AG20443 (cell line): ENCODE results near the gene RPRD2.
"Not testable (repeated sequence)": the region's sequence is repeated elsewhere in the genome, so short reads cannot be mapped to it uniquely, and the experiment has no call there.

Experiments
- DNase-seq: peaks from one replicate; pipeline ENCODE4 v3.0.0; 2012; ENCODE audit warnings: low spot score, mixed read lengths

The RPRD2 gene

DNA sequence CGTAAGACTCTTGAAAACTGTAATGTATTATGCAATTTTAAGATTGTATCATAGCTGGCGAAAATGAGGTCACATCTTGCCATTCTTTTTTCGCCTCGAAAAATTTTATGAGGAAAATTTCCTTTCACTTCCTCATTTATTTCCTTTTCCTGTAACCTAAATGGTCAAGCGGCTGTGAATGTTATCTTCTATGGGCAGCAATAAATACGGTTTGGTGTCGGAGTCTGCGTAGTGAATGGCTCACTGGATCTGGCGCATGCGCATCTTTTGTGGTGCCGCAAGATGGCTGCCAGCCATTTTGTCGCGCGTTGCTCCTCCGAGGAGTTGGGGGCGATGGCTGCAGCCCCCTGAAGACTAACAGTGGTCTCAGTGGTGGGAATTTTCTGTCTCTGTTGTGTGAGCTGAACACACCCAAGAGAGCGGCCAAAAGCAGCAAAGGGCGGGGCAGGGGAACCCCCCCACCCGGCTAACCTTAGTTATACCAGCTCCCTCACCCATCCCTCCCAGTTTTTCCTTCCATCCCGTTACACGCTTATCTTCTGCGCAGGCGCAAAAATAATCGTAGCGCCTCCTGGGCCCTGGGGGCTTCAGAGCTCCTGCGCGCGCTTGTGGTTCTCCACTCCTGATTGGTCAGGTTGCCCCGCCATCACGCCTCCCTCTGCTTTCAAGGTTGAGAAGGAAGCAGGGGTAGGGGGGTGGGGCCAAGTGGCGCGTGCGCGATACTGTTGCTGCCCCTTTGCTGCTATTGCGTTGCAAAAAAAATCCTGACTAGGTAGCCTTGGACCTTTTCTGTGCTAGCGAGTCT lies at the start of gene RPRD2:
RPRD2 (plus strand) TSS at position 722 of the 805 bp plus-strand sequence. CDS start 568 bp downstream, outside the sequence.
- DNase-seq = peak; percentile 99

DNA sequence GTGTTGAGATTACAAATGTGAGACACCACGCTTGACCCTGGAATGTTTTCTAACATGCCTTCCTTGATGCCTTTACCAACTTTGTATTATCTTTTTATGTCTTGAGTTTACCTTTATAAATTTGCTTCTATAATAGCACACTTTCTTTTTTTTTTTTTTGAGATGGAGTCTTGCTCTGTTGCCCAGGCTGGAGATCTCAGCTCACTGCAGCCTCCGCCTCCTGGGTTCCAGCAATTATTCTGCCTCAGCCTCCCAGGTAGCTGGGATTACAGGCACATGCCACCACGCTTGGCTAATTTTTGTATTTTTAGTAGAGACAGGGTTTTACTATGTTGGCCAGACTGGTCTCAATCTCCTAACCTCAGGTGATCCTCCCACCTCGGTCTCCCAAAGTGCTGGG lies 49.3 kb upstream of the RPRD2 start:
- not testable (repeated sequence) for DNase-seq

DNA sequence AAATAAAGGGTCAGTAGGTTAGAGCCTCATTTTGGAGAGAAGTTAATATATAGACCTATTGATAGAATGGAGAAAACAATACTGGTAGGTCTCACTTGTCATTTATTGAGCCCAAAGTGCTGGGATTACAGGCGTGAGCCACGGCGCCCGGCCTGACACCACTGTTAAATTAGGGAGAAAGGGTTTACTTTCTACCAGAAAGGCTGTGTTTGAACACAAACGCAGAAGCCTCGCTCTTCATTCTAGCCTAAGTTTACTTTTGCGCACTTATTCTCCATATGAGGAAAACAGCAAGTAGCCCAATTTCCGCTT lies 43.3 kb upstream of the RPRD2 start:
- no peak for DNase-seq

DNA sequence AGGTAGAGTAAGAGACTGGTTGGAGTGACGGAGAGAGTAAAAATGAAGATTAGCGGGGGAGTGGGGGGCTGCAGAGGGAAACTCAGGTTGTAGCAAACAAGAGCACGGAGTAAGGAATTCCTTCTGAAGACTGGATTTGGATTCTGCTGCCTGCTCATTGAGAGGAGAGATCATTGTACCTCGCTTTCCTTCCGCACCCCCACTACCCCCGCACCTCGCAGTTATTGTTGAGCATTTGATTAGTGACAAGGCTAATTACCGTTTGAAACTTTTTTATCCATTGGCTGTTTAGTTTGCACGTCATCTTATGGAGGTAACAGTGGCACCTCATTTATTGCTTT lies 42.2 kb upstream of the RPRD2 start:
- DNase-seq = peak; percentile 13

DNA sequence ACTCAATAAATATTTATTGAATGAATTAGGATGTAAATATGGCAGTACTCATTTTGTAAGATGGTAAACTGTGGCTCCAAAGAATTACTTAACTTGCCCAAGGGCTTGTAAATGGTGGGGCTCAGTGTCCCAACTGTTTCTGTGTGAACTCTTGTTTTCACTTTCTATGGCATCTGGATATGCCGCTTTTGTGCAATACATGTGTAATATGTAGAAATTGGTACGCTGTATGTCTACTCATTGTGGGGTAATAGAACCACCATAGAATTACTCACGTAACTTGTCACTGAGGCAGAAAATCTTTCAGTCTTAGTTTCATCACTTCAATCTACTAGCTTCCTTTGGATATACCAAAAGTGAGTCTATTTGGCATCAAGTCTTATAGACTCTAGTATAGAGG lies 41.6 kb upstream of the RPRD2 start:
- no peak for DNase-seq

DNA sequence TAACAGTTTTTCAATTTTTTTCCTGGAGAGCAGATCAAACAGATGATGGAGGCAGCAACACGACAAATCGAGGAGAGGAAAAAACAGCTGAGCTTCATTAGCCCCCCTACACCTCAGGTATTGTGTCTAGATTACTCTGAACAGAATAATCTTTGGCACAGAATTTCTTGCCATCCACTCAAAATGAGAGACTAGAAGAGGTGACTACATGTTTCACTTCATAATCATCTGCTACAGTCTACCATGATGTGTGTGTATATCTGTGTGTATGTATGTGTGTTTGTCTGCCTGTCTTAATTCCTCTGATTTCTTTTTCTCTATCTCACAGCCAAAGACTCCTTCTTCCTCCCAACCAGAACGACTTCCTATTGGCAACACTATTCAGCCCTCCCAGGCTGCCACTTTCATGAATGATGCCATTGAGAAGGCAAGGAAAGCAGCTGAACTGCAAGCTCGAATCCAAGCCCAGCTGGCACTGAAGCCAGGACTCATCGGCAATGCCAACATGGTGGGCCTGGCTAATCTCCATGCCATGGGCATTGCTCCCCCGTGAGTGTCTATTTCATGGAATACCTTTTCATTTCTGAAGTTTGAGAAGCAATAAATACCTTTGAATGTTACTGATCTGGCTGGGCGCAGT lies 31.2 kb upstream of the RPRD2 start:
- no peak for DNase-seq

DNA sequence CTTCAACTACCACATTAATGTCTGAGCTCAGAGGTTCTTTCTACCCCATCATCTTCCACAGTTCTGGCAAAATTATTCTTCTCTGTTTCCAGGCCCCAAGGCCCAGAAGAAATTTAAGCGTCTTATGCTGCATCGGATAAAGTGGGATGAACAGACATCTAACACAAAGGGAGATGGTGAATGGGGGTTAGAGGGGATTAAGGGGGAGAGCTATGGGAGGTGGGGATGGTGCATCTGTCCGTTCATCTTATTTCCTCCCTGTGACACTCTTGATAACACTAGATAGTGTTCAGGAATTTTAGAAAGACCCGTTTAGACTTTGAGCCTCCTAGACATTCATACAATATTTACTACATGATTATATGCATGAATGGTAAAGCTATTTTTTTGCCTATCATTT lies 17.6 kb upstream of the RPRD2 start:
- no peak for DNase-seq

DNA sequence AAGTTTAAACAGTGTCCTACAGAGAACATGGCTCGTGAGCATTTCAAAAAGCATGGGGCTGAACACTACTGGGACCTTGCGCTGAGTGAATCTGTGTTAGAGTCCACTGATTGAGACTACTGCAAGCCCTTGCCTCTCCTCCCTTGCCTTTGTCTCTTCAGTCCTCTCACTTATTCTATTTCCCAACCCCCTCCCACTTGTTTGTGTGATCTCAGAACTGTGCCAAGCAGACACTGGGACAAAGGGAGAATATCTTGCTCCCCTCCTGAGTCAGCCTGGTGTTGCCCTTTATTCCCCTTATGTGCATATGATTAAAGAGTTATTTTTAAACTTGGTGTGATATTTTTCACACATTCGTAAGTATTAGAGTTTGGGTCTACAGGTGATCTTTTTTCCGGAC lies 11.1 kb upstream of the RPRD2 start:
- DNase-seq = no peak

DNA sequence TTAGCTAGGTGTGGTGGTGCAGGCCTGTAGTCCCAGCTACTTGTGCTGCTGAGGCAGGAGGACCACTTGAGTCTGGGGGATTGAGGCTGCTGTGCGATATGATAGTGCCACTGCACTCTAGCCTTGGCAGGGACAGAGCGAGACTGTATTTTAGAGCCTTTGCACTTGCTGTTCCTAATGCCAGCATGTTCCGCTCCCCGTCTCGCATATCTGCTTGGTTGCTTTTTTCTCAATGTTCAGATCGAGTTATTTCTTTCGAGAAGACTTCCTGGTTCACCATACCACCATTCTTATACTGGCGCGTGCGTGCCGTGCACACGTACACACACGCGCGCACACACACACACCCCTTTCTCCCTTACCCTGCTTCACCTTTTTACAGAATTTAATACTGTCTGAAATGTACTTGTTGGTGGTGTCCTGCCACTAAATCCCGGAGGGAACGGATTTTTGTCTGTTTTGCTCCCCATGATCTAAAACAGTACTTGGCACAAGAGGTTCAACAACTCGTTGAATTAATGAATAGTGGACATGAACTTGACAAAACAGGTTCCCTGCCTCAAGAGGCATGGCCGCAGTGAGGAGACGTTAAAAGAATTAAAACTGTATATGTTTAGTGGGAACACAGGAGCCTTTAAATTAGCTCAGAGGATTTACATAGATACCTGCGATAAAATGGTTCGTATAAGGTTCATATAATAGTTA lies 1.1 kb upstream of the RPRD2 start:
- DNase-seq = no peak

DNA sequence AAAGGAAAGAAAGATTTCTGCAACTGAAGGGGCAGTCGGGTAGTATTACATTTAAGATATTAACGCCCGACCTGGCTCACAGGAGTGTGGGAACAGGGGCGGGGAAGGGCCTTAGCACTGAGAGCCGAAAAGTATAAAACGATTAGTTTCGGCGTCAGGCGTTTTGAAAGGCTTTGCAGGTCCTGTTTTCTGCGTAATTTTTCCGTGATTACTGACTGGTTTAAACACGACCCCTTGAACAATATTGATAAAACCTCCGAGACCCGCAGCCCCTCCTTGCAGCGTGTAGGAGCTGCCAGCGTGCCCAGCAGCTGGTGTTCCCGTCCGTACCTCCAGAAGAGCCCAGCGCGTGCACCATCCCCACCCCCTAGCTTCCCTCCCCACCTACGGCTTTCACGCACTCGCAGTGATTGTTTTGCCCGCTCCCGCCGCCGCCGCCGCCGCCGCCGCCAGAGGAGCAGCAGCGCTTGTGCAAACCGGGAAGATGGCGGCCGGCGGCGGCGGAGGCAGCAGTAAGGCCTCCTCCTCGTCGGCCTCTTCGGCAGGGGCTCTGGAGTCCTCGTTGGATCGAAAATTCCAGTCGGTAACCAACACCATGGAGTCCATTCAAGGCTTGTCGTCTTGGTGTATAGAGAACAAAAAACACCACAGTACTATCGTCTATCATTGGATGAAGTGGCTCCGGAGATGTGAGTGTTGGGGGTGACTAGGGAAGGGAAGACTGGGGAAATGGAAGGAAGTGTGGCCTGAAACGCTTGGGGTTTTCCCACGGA lies 470 bp downstream of the RPRD2 start:
- DNase-seq = peak; percentile 83

DNA sequence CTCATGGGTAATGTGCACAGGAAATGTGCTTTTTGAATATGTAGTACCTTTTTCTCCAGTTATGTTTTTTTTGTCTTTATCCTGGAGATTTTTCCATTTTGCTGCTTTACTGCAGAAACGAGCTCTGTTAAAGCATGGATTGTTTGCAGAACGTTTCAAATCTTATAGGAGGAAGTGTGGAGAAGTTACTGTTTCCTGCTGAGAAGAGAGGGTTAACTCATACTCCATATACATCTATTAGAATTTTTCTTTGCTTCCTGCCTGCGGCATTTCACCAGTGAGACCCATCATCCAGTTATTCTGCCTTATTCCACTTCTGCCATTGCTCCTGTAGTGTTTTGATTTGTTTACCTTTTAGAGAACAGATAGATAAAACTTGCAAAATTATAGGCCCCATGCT lies 2.0 kb downstream of the RPRD2 start:
- no peak for DNase-seq

DNA sequence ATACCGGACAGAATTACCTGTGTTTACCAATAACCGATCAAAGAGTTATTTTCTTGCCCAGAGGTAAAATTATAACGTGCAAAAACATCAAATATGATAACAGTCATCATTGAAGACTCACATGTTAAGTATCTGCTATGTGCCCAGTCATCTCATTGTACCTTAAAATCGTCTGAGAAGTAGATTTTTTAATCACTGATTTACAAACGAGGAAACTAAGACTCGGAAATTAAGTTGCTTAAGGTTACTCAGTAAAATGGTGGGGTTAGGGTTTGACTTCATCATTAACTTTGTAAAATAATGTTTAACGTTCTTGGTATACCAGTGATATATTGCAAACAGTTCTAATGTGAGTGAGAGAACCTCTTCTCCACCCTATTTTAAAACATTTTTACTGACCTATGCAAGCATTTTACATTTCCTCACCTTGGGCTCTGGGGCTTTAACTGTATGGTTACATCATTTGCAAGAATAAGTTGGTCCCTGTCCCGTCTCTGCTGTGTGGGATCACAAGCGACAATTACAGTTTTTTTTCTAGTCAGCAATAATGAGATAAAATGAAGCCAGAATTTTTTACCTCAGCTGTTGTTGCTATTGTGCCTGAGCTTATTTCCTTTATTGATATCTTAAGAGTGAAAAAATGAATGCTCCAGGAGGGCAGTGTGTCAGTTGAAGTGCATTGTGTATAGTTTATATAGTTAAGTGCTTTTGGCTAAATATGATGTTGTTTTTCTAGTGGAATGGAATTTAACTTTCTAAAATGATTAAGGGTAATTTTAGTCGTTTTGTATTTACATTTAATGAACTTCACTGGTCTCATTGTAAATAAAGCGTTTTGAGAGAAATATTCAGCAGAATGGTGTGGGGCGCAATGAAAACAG lies 2.7 kb downstream of the RPRD2 start:
- DNase-seq = no peak

DNA sequence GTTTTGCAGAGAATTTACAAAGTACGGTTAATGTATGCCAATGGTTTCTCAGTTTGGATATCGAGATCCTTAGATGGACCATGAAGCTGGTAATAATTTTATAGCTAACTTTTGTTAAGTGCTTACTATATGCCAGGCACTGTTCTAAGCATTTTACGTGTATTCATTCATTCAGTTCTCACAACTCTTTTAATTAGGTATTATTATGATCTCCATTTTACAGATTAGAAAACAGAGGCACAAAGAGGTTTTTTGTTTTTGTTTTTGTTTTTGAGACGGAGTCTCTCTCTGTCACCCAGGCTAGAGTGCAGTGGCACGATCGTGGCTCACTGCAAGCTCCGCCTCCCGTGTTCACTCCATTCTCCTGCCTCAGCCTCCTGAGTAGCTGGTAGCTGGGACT lies 7.2 kb downstream of the RPRD2 start:
- DNase-seq = no peak

DNA sequence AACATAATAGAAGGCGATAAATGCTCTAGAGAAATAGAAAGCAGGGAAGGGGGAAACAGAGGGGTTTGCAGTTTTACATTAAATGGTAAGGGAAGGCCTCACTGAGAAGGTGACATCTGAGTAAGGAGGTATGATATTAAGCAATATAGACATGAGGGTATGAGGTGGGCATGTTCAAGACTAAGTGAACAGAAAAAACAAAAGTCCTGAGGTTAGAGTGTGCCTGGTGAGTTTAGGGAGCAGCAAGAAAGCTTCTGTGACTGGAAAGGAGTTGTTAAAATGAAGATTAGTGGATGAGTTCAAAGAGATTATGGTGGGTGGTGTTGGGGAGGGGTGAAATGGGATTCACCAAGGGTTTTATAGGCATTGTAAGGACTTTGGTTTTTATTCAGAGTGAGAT lies 8.6 kb downstream of the RPRD2 start:
- DNase-seq = no peak

DNA sequence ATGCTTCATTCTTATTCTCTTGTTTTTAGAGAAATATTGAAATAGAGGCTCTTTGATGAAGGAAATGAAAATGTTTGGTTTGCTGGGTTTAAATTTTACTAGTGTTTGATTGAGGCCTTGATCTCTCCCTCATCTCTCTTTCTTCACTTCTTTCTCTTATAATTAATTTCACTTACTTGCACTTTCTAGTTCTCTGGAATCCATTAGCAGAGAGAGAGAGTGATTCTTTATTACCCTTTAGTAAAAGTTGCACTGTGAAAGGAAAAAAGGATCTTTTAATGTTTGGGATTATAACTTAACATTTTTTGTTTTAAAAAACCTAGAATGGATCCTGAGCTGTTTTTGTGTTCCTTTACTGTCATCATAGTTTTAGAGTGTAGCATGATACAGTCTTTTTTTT lies 12.2 kb downstream of the RPRD2 start:
- no peak for DNase-seq

DNA sequence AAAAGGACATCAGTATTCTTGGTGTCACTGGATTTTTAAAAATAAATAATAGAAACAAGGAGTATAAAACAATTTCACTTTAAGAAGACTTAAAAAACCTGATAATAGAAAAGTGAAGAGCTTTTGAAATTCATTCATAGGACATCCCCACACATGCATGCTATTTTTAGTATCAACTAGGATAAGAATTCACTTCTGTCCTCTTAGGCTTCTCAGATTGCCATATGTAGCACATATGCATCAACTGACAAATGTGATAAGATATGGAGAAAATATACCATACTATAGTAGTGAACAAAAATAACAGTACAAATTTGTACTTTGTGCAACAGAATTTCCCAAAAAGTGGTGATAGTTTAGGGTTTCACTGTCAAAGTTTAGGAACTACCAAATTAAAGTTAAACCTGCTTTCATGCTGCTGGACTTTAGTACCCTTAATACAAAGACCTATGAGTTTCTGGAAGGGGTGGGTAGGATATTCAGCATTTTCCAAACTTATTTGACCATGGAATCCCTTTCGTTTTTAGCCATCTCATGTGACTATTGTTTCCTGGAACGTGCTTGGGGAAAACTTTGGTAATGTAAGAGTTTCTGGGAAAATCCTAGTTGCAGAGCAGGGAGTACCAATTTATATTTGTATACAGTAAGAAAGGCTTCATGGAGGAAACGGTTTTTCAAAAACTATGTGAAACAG lies 19.8 kb downstream of the RPRD2 start:
- DNase-seq = no peak

DNA sequence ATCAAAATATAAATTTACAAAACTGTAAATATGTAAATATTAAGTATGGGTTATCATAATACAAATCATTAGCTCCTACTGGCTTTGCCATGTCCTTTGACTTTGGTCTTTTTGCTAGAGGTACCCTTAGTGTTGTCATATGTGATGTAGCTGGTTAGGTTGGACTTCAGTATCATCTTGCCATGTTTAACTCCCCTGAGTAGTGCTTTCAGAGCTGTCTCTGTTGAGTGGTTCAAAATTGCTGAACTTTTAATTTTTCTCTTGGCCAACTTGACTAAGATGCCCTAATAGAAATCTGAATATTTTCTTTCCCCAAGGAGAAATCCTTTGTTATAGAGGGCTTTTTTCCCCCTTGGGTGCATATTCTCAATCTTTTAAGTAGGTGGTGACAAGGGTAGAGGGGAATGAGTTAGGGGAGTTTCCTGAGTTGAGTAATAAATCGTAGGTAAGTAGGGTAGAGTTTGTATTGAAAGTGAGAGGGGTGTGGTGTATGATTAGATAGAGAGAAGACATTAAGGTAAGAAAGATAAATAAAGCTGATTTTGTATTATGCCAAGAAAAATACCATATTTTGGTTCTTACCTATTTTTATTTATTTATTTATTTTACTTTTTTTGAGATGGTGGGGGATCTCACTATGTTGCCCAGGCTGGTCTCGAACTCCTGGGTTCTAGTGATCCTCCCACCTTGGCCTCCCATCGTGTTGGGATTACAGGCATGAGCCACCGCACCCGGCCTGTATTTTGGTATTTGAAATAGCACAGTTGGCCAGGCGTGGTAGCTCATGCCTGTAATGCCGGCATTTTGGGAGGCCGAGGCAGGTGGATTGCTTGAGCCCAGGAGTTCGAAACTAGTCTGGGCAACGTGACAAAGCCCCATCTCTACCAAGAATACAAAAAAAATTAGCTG lies 21.8 kb downstream of the RPRD2 start:
- no peak for DNase-seq

DNA sequence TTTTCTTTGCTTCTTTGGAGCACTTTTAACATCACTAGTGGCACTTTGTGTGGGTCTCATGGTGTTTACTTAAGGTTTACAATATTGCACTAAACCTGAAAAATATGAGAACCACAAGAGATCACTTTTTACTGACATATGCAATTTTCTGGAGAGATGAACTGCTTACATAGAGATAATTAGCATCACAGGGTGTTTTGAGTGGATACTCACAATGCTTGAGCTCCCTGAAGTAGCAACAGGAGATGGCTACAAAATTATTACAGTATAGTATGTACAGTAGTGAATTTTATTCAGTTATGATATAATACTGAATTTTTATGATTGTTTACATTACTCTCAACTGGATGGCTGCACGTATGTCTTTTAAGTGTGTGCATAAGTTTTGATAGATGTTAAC lies 22.6 kb downstream of the RPRD2 start:
- DNase-seq = no peak

DNA sequence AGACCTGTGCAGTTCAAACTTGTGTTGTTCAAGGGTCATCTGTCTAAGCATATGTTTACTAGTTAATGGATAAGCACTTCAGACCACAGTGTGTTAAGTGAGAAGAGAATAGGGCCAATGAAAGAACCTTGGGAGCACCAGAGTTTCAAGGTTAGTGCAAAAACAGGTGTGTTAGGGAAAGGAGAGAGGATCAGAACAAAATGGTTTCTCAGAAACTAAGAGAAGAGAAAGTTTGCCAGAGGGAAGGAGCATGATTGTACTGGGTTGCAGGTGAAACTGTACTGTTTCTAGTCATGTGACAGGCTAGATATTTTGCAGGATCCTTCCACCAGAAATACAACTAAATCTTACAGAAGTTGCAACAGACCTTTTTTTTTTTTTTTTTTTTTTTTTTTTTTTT lies 23.3 kb downstream of the RPRD2 start:
- DNase-seq = no peak

DNA sequence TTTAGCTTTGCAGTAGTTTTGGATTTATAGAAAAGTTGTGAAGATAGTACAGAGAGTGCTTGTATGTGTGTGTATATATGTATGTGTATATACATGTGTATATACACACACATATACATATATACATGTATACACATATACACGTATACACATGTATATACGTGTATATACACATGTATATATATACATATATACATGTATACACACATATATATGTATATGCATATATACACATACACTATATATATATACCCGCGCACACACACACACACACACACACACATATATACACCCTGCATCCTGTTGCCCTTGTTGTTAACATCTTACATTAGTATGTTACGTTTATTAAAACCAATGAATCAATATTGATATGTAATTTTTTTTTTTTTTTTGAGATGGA lies 24.3 kb downstream of the RPRD2 start:
- no peak for DNase-seq
